ENCODE data around the gene SCN10A.

Gene SCN10A

GRCh38 chr3:38800511-38800910 lies 15.5 kb downstream of the SCN10A start:
- DNase-seq (ENCODE audit: insufficient read length, low spot score) (no peak), FAIRE-seq (no peak)
- no peak for TF ChIP-seq TAF1 (IDR thresholded peaks at IDR 0.05; ENCODE audit: low read depth, low read length)
- TF ChIP-seq POU2F2 (IDR thresholded peaks at IDR 0.05; ENCODE audit: low read depth, low read length): no peak
- TF ChIP-seq POLR2A (IDR thresholded peaks at IDR 0.05; ENCODE audit: low read depth, low read length): no peak
- no peak for TF ChIP-seq PAX5 (IDR thresholded peaks at IDR 0.05; ENCODE audit: insufficient read depth, low read length, severe bottlenecking)

- DNase-seq (ENCODE audit: insufficient read length, low spot score): no peak
- no peak for TF ChIP-seq TAF1 (IDR thresholded peaks at IDR 0.05; ENCODE audit: low read depth, low read length)
- TF ChIP-seq POLR2A (IDR thresholded peaks at IDR 0.05; ENCODE audit: low read depth, low read length): no peak
- TF ChIP-seq SPI1 (IDR thresholded peaks at IDR 0.05; ENCODE audit: low read depth, low read length): no peak
- no peak for TF ChIP-seq POU2F2 (IDR thresholded peaks at IDR 0.05; ENCODE audit: low read depth, low read length)
- TF ChIP-seq PAX5 (IDR thresholded peaks at IDR 0.05; ENCODE audit: insufficient read depth, low read length, severe bottlenecking): no peak
- TF ChIP-seq POLR2AphosphoS5 (IDR thresholded peaks at IDR 0.05; ENCODE audit: low read depth, low read length): no peak
- FAIRE-seq: no peak
Measured at GRCh38 chr3:38793721-38794120, 22.3 kb downstream of the SCN10A start.

GRCh38 chr3:38792983-38793382 lies 23.0 kb downstream of the SCN10A start:
- TF ChIP-seq TAF1 (IDR thresholded peaks at IDR 0.05; ENCODE audit: low read depth, low read length) (no peak), PAX5 (IDR thresholded peaks at IDR 0.05; ENCODE audit: insufficient read depth, low read length, severe bottlenecking) (no peak), POU2F2 (IDR thresholded peaks at IDR 0.05; ENCODE audit: low read depth, low read length) (no peak), SPI1 (IDR thresholded peaks at IDR 0.05; ENCODE audit: low read depth, low read length) (no peak), POLR2AphosphoS5 (IDR thresholded peaks at IDR 0.05; ENCODE audit: low read depth, low read length) (no peak), POLR2A (IDR thresholded peaks at IDR 0.05; ENCODE audit: low read depth, low read length) (no peak)
- DNase-seq (ENCODE audit: insufficient read length, low spot score): no peak
- no peak for FAIRE-seq

GRCh38 chr3:38782148-38782547 lies 33.9 kb downstream of the SCN10A start:
- TF ChIP-seq POLR2A (IDR thresholded peaks at IDR 0.05; ENCODE audit: low read depth, low read length): no peak
- TF ChIP-seq PAX5 (IDR thresholded peaks at IDR 0.05; ENCODE audit: insufficient read depth, low read length, severe bottlenecking): no peak
- FAIRE-seq (no peak), DNase-seq (ENCODE audit: insufficient read length, low spot score) (no peak)

GRCh38 chr3:38773528-38773927 lies 42.5 kb downstream of the SCN10A start:
- FAIRE-seq: no peak
- TF ChIP-seq POLR2A (IDR thresholded peaks at IDR 0.05; ENCODE audit: low read depth, low read length) (no peak), SPI1 (IDR thresholded peaks at IDR 0.05; ENCODE audit: low read depth, low read length) (no peak)
- no peak for DNase-seq (ENCODE audit: insufficient read length, low spot score)

- DNase-seq (ENCODE audit: insufficient read length, low spot score): no peak
- FAIRE-seq: no peak
Measured at GRCh38 chr3:38763569-38763968, 52.4 kb downstream of the SCN10A start.

GRCh38 chr3:38758557-38758956 lies 57.5 kb downstream of the SCN10A start:
- FAIRE-seq: no peak
- DNase-seq (ENCODE audit: insufficient read length, low spot score): no peak
- TF ChIP-seq POU2F2 (IDR thresholded peaks at IDR 0.05; ENCODE audit: low read depth, low read length): no peak
- no peak for TF ChIP-seq TAF1 (IDR thresholded peaks at IDR 0.05; ENCODE audit: low read depth, low read length)
- TF ChIP-seq PAX5 (IDR thresholded peaks at IDR 0.05; ENCODE audit: insufficient read depth, low read length, severe bottlenecking): no peak
- no peak for TF ChIP-seq SPI1 (IDR thresholded peaks at IDR 0.05; ENCODE audit: low read depth, low read length)
- no peak for TF ChIP-seq POLR2A (IDR thresholded peaks at IDR 0.05; ENCODE audit: low read depth, low read length)
- TF ChIP-seq POLR2AphosphoS5 (IDR thresholded peaks at IDR 0.05; ENCODE audit: low read depth, low read length): no peak

More at GRCh38 chr3:38763569-38763968, 52.4 kb downstream of the SCN10A start:
- TF ChIP-seq POU2F2 (IDR thresholded peaks at IDR 0.05; ENCODE audit: low read depth, low read length): no peak
- no peak for TF ChIP-seq POLR2A (IDR thresholded peaks at IDR 0.05; ENCODE audit: low read depth, low read length)
- no peak for TF ChIP-seq SPI1 (IDR thresholded peaks at IDR 0.05; ENCODE audit: low read depth, low read length)
- no peak for TF ChIP-seq POLR2AphosphoS5 (IDR thresholded peaks at IDR 0.05; ENCODE audit: low read depth, low read length)
- TF ChIP-seq PAX5 (IDR thresholded peaks at IDR 0.05; ENCODE audit: insufficient read depth, low read length, severe bottlenecking): no peak
- no peak for TF ChIP-seq TAF1 (IDR thresholded peaks at IDR 0.05; ENCODE audit: low read depth, low read length)

- no peak for FAIRE-seq
- TF ChIP-seq POLR2A (IDR thresholded peaks at IDR 0.05; ENCODE audit: low read depth, low read length): no peak
- no peak for TF ChIP-seq TAF1 (IDR thresholded peaks at IDR 0.05; ENCODE audit: low read depth, low read length)
- TF ChIP-seq POLR2AphosphoS5 (IDR thresholded peaks at IDR 0.05; ENCODE audit: low read depth, low read length): no peak
- no peak for TF ChIP-seq SPI1 (IDR thresholded peaks at IDR 0.05; ENCODE audit: low read depth, low read length)
- TF ChIP-seq POU2F2 (IDR thresholded peaks at IDR 0.05; ENCODE audit: low read depth, low read length): no peak
- TF ChIP-seq PAX5 (IDR thresholded peaks at IDR 0.05; ENCODE audit: insufficient read depth, low read length, severe bottlenecking): no peak
- DNase-seq (ENCODE audit: insufficient read length, low spot score): no peak
Measured at GRCh38 chr3:38757721-38758120, 58.3 kb downstream of the SCN10A start.

- DNase-seq (ENCODE audit: insufficient read length, low spot score) (no peak), FAIRE-seq (no peak)
- TF ChIP-seq SPI1 (IDR thresholded peaks at IDR 0.05; ENCODE audit: low read depth, low read length): no peak
Measured at GRCh38 chr3:38756892-38757291, 59.1 kb downstream of the SCN10A start.

- no peak for DNase-seq (ENCODE audit: insufficient read length, low spot score)
- no peak for FAIRE-seq
- TF ChIP-seq TAF1 (IDR thresholded peaks at IDR 0.05; ENCODE audit: low read depth, low read length): no peak
- TF ChIP-seq POLR2A (IDR thresholded peaks at IDR 0.05; ENCODE audit: low read depth, low read length): no peak
- TF ChIP-seq POU2F2 (IDR thresholded peaks at IDR 0.05; ENCODE audit: low read depth, low read length): no peak
- TF ChIP-seq PAX5 (IDR thresholded peaks at IDR 0.05; ENCODE audit: insufficient read depth, low read length, severe bottlenecking): no peak
- no peak for TF ChIP-seq SPI1 (IDR thresholded peaks at IDR 0.05; ENCODE audit: low read depth, low read length)
- TF ChIP-seq POLR2AphosphoS5 (IDR thresholded peaks at IDR 0.05; ENCODE audit: low read depth, low read length): no peak
Measured at GRCh38 chr3:38755130-38755529, 60.9 kb downstream of the SCN10A start.

- no peak for FAIRE-seq
- no peak for DNase-seq (ENCODE audit: insufficient read length, low spot score)
- TF ChIP-seq PAX5 (IDR thresholded peaks at IDR 0.05; ENCODE audit: insufficient read depth, low read length, severe bottlenecking) (no peak), POU2F2 (IDR thresholded peaks at IDR 0.05; ENCODE audit: low read depth, low read length) (no peak), POLR2AphosphoS5 (IDR thresholded peaks at IDR 0.05; ENCODE audit: low read depth, low read length) (no peak), SPI1 (IDR thresholded peaks at IDR 0.05; ENCODE audit: low read depth, low read length) (no peak), TAF1 (IDR thresholded peaks at IDR 0.05; ENCODE audit: low read depth, low read length) (no peak), POLR2A (IDR thresholded peaks at IDR 0.05; ENCODE audit: low read depth, low read length) (no peak)
Measured at GRCh38 chr3:38746641-38747040, 69.4 kb downstream of the SCN10A start.

All from GM12891 (cell line).